H1 (cell line): Measurements from ENCODE around the gene GPC3. TPM values are rescaled to one million over a fixed set of nuclear protein-coding genes. Genes with fewer than 3 reads are reported as not detected.

Experiments used
- ASH2L ChIP-seq: fragments of 200-600, 300-600 bp; sonication (generic); IDR thresholded peaks from one replicate; pipeline ENCODE4 v1.7.1; 2017; ENCODE audit warnings: low read length
- MAFK ChIP-seq: IDR thresholded peaks from 2 replicates; pipeline ENCODE4 v1.6.1; 2012; ENCODE audit warnings: low read depth, mild to moderate bottlenecking, improper control_type of control experiment, low read length
- YY1 ChIP-seq: IDR thresholded peaks from 2 replicates; pipeline ENCODE4 v1.6.1; 2011; ENCODE audit warnings: low read depth, mild to moderate bottlenecking, low read length
- polyA plus RNA-seq, 7 experiments: library from polyadenylated mRNA; depleted of rRNA in 3 of 7; stranded (reverse) in 5 of 7; unstranded in 2 of 7; fragments of >200 nt in 5 of 7; fragments of 200-250 nt in 2 of 7; gene quantifications; 1 replicate in 5 of 7; 2 replicates in 1 of 7; 4 replicates in 1 of 7; pipeline versions ENCODE4 v1.2.1 to v1.2.3, GENCODE V29; 2011 to 2013; ENCODE audit warnings: missing spikeins in 2 of 7, mixed read lengths in 2 of 7
- total RNA-seq: library from RNA; stranded (reverse); fragmentation: NEBNext Ultra II Directional; extraction: Animal tissue kit (Norgen Biotek cat#: 25700); gene quantifications from 2 replicates; pipeline ENCODE4 v1.2.1, GENCODE V29; 2021
- TF ChIP-seq, protein P1 (sequence below): fragments of 300-600 bp; sonication (generic); IDR thresholded peaks from 2 replicates; pipeline ENCODE4 v1.7.1; 2012; ENCODE audit warnings: low read length, moderate library complexity, mild to moderate bottlenecking, inconsistent platforms; ENCODE audit not compliant: insufficient replicate concordance

GPC3 gene
- total and polyA plus RNA-seq, 2 of the 8 experiments (the other 6 are each of a cell fraction or from before 2014, with no cell fraction given), result 64.8 to 71.9 TPM

DNA sequence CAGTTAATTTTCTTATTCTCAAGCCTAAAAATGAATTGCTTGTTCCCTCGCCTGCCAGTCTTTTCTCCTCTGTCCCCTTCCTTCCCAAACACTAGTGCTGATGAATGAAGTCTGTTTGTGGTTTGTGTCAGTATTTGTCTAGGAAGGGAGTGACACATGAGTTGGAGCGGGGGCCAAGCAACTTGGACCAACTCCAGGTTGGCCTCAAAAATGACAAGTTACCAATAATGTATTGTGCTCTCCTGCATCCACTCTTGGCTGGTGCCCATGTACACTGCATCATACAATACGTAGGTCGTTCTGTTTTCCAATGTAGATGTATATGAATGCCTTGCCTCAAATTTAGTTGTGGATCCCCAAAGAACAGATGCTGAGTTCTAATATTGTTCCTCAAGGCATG is 347.1 kb downstream of the GPC3 start (continued):
- TF ChIP-seq, protein P1, sequence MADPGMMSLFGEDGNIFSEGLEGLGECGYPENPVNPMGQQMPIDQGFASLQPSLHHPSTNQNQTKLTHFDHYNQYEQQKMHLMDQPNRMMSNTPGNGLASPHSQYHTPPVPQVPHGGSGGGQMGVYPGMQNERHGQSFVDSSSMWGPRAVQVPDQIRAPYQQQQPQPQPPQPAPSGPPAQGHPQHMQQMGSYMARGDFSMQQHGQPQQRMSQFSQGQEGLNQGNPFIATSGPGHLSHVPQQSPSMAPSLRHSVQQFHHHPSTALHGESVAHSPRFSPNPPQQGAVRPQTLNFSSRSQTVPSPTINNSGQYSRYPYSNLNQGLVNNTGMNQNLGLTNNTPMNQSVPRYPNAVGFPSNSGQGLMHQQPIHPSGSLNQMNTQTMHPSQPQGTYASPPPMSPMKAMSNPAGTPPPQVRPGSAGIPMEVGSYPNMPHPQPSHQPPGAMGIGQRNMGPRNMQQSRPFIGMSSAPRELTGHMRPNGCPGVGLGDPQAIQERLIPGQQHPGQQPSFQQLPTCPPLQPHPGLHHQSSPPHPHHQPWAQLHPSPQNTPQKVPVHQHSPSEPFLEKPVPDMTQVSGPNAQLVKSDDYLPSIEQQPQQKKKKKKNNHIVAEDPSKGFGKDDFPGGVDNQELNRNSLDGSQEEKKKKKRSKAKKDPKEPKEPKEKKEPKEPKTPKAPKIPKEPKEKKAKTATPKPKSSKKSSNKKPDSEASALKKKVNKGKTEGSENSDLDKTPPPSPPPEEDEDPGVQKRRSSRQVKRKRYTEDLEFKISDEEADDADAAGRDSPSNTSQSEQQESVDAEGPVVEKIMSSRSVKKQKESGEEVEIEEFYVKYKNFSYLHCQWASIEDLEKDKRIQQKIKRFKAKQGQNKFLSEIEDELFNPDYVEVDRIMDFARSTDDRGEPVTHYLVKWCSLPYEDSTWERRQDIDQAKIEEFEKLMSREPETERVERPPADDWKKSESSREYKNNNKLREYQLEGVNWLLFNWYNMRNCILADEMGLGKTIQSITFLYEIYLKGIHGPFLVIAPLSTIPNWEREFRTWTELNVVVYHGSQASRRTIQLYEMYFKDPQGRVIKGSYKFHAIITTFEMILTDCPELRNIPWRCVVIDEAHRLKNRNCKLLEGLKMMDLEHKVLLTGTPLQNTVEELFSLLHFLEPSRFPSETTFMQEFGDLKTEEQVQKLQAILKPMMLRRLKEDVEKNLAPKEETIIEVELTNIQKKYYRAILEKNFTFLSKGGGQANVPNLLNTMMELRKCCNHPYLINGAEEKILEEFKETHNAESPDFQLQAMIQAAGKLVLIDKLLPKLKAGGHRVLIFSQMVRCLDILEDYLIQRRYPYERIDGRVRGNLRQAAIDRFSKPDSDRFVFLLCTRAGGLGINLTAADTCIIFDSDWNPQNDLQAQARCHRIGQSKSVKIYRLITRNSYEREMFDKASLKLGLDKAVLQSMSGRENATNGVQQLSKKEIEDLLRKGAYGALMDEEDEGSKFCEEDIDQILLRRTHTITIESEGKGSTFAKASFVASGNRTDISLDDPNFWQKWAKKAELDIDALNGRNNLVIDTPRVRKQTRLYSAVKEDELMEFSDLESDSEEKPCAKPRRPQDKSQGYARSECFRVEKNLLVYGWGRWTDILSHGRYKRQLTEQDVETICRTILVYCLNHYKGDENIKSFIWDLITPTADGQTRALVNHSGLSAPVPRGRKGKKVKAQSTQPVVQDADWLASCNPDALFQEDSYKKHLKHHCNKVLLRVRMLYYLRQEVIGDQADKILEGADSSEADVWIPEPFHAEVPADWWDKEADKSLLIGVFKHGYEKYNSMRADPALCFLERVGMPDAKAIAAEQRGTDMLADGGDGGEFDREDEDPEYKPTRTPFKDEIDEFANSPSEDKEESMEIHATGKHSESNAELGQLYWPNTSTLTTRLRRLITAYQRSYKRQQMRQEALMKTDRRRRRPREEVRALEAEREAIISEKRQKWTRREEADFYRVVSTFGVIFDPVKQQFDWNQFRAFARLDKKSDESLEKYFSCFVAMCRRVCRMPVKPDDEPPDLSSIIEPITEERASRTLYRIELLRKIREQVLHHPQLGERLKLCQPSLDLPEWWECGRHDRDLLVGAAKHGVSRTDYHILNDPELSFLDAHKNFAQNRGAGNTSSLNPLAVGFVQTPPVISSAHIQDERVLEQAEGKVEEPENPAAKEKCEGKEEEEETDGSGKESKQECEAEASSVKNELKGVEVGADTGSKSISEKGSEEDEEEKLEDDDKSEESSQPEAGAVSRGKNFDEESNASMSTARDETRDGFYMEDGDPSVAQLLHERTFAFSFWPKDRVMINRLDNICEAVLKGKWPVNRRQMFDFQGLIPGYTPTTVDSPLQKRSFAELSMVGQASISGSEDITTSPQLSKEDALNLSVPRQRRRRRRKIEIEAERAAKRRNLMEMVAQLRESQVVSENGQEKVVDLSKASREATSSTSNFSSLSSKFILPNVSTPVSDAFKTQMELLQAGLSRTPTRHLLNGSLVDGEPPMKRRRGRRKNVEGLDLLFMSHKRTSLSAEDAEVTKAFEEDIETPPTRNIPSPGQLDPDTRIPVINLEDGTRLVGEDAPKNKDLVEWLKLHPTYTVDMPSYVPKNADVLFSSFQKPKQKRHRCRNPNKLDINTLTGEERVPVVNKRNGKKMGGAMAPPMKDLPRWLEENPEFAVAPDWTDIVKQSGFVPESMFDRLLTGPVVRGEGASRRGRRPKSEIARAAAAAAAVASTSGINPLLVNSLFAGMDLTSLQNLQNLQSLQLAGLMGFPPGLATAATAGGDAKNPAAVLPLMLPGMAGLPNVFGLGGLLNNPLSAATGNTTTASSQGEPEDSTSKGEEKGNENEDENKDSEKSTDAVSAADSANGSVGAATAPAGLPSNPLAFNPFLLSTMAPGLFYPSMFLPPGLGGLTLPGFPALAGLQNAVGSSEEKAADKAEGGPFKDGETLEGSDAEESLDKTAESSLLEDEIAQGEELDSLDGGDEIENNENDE, result no peak
- TF ChIP-seq YY1 (no peak), ASH2L (no peak), MAFK (no peak)
